ENCODE data around the gene CDCA3. TPM values are rescaled to one million over a fixed set of nuclear protein-coding genes. Genes with fewer than 3 reads are reported as not detected.
A peak's percentile ranks its signal among the peaks of the same experiment; 100 is the strongest.

Gene CDCA3
- total and polyA plus RNA-seq, 2 of the 13 experiments (the other 11 are each of a cell fraction or from before 2014, with no cell fraction given): 32.7 to 56.5 TPM

DNA sequence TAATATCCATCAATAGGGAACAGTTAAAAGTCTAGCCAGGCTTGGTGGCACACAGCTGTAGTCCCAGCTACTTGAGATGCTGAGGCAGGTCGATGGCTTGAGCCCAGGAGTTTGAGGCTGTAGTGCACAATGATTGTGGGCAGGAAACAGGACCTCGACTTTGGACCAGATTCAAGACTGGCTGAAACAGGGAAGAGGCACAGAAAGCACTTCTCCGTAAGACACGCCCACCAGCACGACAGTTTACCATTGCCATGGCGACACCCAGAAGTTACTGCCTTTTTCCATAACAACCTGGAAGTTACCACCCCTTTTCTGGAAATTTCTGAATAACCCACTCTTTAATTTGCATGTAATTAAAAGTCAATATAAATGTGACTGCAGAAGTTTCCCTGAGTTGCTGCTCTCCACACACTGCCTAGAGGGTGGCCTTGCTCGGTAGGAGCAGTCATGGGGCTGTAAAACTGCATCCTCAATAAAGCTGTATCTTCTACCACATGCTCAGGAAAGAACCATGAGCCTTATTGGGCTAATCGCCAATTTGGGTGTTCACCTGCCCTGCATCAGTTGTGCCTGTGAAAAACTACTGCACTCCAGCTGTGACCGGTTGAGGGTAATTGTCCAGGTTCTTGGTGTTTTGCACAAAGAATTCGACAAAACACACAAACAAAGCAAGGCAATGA lies 48.9 kb upstream of the CDCA3 start (continued):
- TF ChIP-seq, protein P1, sequence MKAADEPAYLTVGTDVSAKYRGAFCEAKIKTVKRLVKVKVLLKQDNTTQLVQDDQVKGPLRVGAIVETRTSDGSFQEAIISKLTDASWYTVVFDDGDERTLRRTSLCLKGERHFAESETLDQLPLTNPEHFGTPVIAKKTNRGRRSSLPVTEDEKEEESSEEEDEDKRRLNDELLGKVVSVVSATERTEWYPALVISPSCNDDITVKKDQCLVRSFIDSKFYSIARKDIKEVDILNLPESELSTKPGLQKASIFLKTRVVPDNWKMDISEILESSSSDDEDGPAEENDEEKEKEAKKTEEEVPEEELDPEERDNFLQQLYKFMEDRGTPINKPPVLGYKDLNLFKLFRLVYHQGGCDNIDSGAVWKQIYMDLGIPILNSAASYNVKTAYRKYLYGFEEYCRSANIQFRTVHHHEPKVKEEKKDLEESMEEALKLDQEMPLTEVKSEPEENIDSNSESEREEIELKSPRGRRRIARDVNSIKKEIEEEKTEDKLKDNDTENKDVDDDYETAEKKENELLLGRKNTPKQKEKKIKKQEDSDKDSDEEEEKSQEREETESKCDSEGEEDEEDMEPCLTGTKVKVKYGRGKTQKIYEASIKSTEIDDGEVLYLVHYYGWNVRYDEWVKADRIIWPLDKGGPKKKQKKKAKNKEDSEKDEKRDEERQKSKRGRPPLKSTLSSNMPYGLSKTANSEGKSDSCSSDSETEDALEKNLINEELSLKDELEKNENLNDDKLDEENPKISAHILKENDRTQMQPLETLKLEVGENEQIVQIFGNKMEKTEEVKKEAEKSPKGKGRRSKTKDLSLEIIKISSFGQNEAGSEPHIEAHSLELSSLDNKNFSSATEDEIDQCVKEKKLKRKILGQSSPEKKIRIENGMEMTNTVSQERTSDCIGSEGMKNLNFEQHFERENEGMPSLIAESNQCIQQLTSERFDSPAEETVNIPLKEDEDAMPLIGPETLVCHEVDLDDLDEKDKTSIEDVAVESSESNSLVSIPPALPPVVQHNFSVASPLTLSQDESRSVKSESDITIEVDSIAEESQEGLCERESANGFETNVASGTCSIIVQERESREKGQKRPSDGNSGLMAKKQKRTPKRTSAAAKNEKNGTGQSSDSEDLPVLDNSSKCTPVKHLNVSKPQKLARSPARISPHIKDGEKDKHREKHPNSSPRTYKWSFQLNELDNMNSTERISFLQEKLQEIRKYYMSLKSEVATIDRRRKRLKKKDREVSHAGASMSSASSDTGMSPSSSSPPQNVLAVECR (CRISPR knock-in tag; IDR thresholded peaks at IDR 0.05; ENCODE audit: borderline replicate concordance): peak; percentile 51; the same call in 1 of the 2 replicates
- TF ChIP-seq, protein P2, sequence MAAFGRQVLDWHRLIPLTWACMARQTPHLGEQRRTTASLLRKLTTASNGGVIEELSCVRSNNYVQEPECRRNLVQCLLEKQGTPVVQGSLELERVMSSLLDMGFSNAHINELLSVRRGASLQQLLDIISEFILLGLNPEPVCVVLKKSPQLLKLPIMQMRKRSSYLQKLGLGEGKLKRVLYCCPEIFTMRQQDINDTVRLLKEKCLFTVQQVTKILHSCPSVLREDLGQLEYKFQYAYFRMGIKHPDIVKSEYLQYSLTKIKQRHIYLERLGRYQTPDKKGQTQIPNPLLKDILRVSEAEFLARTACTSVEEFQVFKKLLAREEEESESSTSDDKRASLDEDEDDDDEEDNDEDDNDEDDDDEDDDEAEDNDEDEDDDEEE (CRISPR knock-in tag; IDR thresholded peaks at IDR 0.05): no peak
- TF ChIP-seq NFYC (CRISPR knock-in tag; IDR thresholded peaks at IDR 0.05): no peak
- TF ChIP-seq KAT2B (IDR thresholded peaks at IDR 0.05; ENCODE audit: borderline replicate concordance, low read depth, low read length): no peak
- TF ChIP-seq CBX2 (IDR thresholded peaks at IDR 0.05; ENCODE audit: low read depth, low read length): no peak
- no peak for TF ChIP-seq CBX2 (CRISPR knock-in tag; IDR thresholded peaks at IDR 0.05; ENCODE audit: low read depth)
- TF ChIP-seq ZFP41 (CRISPR knock-in tag; IDR thresholded peaks at IDR 0.05; ENCODE audit: borderline replicate concordance): no peak
- no peak for TF ChIP-seq RBM22 (optimal IDR thresholded peaks at IDR 0.05; ENCODE audit: low read length)
- no peak for TF ChIP-seq ZSCAN31 (CRISPR knock-in tag; IDR thresholded peaks at IDR 0.05; ENCODE audit: low read depth)
- TF ChIP-seq ZNF30 (CRISPR knock-in tag; IDR thresholded peaks at IDR 0.05): no peak
- no peak for TF ChIP-seq FOXK1 (CRISPR knock-in tag; IDR thresholded peaks at IDR 0.05; ENCODE audit: borderline replicate concordance, low read depth)
- TF ChIP-seq ZNF34 (CRISPR knock-in tag; IDR thresholded peaks at IDR 0.05; ENCODE audit: borderline replicate concordance): no peak
- TF ChIP-seq SP4 (CRISPR knock-in tag; IDR thresholded peaks at IDR 0.05): no peak
- TF ChIP-seq ZKSCAN5 (CRISPR knock-in tag; IDR thresholded peaks at IDR 0.05): no peak
- TF ChIP-seq RAD21 (CRISPR knock-in tag; IDR thresholded peaks at IDR 0.05): no peak
- TF ChIP-seq KDM3A (CRISPR knock-in tag; IDR thresholded peaks at IDR 0.05; ENCODE audit: low read depth): no peak
- TF ChIP-seq, protein P3, sequence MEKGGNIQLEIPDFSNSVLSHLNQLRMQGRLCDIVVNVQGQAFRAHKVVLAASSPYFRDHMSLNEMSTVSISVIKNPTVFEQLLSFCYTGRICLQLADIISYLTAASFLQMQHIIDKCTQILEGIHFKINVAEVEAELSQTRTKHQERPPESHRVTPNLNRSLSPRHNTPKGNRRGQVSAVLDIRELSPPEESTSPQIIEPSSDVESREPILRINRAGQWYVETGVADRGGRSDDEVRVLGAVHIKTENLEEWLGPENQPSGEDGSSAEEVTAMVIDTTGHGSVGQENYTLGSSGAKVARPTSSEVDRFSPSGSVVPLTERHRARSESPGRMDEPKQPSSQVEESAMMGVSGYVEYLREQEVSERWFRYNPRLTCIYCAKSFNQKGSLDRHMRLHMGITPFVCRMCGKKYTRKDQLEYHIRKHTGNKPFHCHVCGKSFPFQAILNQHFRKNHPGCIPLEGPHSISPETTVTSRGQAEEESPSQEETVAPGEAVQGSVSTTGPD (CRISPR knock-in tag; IDR thresholded peaks at IDR 0.05): no peak
- no peak for TF ChIP-seq ZMAT3 (CRISPR knock-in tag; conservative IDR thresholded peaks at IDR 0.05)
- TF ChIP-seq, protein P4, sequence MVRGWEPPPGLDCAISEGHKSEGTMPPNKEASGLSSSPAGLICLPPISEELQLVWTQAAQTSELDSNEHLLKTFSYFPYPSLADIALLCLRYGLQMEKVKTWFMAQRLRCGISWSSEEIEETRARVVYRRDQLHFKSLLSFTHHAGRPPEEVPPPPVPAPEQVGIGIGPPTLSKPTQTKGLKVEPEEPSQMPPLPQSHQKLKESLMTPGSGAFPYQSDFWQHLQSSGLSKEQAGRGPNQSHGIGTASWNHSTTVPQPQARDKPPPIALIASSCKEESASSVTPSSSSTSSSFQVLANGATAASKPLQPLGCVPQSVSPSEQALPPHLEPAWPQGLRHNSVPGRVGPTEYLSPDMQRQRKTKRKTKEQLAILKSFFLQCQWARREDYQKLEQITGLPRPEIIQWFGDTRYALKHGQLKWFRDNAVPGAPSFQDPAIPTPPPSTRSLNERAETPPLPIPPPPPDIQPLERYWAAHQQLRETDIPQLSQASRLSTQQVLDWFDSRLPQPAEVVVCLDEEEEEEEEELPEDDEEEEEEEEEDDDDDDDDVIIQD (CRISPR knock-in tag; IDR thresholded peaks at IDR 0.05; ENCODE audit: low read depth): no peak
- no peak for TF ChIP-seq MLLT10 (CRISPR knock-in tag; IDR thresholded peaks at IDR 0.05)
- TF ChIP-seq, protein P5, sequence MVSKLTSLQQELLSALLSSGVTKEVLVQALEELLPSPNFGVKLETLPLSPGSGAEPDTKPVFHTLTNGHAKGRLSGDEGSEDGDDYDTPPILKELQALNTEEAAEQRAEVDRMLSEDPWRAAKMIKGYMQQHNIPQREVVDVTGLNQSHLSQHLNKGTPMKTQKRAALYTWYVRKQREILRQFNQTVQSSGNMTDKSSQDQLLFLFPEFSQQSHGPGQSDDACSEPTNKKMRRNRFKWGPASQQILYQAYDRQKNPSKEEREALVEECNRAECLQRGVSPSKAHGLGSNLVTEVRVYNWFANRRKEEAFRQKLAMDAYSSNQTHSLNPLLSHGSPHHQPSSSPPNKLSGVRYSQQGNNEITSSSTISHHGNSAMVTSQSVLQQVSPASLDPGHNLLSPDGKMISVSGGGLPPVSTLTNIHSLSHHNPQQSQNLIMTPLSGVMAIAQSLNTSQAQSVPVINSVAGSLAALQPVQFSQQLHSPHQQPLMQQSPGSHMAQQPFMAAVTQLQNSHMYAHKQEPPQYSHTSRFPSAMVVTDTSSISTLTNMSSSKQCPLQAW (CRISPR knock-in tag; IDR thresholded peaks at IDR 0.05): no peak

All from HepG2 (cell line).